ENCODE data around the gene KRT81.

The KRT81 gene

DNA sequence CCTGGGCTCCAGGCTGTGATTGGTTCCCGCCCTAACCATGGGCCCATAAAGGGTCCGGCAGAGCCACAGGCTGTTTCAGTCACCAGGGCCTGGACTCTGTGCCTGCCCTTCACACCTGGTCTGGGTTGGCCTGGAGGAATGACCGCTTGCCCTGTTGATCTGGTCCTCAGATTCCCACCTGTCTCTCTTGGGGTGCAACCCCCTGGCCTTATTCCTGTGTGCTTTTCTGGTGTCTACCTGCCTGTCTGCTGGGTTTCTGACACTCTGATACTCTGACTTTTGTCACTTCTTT is 32.8 kb upstream of the KRT81 start:
- Histone ChIP-seq H3K27me3 (ENCODE audit: control insufficient read depth, low read length) (peaks cover 17% of the 10 kb centered on the region; the same call in 1 of the 2 replicates), H3K27ac (ENCODE audit: low read depth, low read length) (no peak overlapping the region), H3F3A (ENCODE audit: control insufficient read depth, insufficient read depth) (no peaks in the 10 kb centered on the region), H3K9me2 (replicated peaks; ENCODE audit: control insufficient read depth, low read length) (no peaks in the 10 kb centered on the region), H3K4me3 (ENCODE audit: low read length) (no peak overlapping the region), H4K20me1 (ENCODE audit: control insufficient read depth, insufficient read depth, low read depth, low read length) (no peaks in the 10 kb centered on the region), H3K36me3 (ENCODE audit: control insufficient read depth, low read length) (no peaks in the 10 kb centered on the region), H3K4me1 (ENCODE audit: control insufficient read depth, low read length) (no peaks in the 10 kb centered on the region), H3K4me2 (ENCODE audit: low read length) (no peak overlapping the region), H3K79me2 (ENCODE audit: control insufficient read depth, low read length) (no peaks in the 10 kb centered on the region), H3K9me3 (ENCODE audit: control insufficient read depth, insufficient read depth, low read length) (no peaks in the 10 kb centered on the region)
- TF ChIP-seq EZH2phosphoT487 (IDR thresholded peaks at IDR 0.05; ENCODE audit: borderline replicate concordance, low read length), result no peak
- no peak for TF ChIP-seq CTCF (IDR thresholded peaks at IDR 0.05; ENCODE audit: low read depth, low read length, poor library complexity, severe bottlenecking)

GRCh38 chr12:52323416-52324152 is 32.2 kb upstream of the KRT81 start:
- Histone ChIP-seq H3K4me3 (ENCODE audit: low read length) (no peak overlapping the region), H3K27me3 (ENCODE audit: control insufficient read depth, low read length) (peaks cover 13% of the 10 kb centered on the region; the same call in 1 of the 2 replicates), H3K9me3 (ENCODE audit: control insufficient read depth, insufficient read depth, low read length) (no peaks in the 10 kb centered on the region), H3K9me2 (replicated peaks; ENCODE audit: control insufficient read depth, low read length) (no peaks in the 10 kb centered on the region), H3K79me2 (ENCODE audit: control insufficient read depth, low read length) (no peaks in the 10 kb centered on the region), H3K4me1 (ENCODE audit: control insufficient read depth, low read length) (no peaks in the 10 kb centered on the region), H4K20me1 (ENCODE audit: control insufficient read depth, insufficient read depth, low read depth, low read length) (no peaks in the 10 kb centered on the region), H3K4me2 (ENCODE audit: low read length) (no peak overlapping the region), H3F3A (ENCODE audit: control insufficient read depth, insufficient read depth) (no peaks in the 10 kb centered on the region), H3K27ac (ENCODE audit: low read depth, low read length) (no peak overlapping the region), H3K36me3 (ENCODE audit: control insufficient read depth, low read length) (no peaks in the 10 kb centered on the region)
- TF ChIP-seq CTCF (IDR thresholded peaks at IDR 0.05; ENCODE audit: low read depth, low read length, poor library complexity, severe bottlenecking), result no peak
- TF ChIP-seq EZH2phosphoT487 (IDR thresholded peaks at IDR 0.05; ENCODE audit: borderline replicate concordance, low read length), result no peak

DNA sequence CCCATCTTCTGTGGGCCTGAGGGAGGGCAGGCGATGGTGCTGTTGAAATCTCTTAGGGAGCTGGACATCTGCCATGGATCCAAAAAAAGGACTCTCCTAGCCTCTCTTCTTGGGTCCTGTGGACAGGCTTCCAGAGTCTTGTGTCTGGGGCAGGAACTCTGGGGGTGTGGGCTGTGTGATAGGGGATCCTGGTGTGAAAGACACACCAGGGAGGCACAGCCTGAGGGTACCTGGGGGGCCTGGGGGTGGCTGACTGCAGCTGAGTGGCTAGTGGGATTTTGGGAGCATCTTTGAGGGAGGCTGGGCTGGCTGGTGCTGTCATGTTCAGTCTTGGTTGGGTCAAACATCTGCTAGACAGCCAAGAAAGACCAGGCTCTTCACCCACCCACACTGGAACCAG is 31.7 kb upstream of the KRT81 start:
- Histone ChIP-seq H3K36me3 (ENCODE audit: control insufficient read depth, low read length) (no peaks in the 10 kb centered on the region), H3F3A (ENCODE audit: control insufficient read depth, insufficient read depth) (no peaks in the 10 kb centered on the region), H3K9me3 (ENCODE audit: control insufficient read depth, insufficient read depth, low read length) (no peaks in the 10 kb centered on the region), H3K4me3 (ENCODE audit: low read length) (no peak overlapping the region), H4K20me1 (ENCODE audit: control insufficient read depth, insufficient read depth, low read depth, low read length) (no peaks in the 10 kb centered on the region), H3K79me2 (ENCODE audit: control insufficient read depth, low read length) (no peaks in the 10 kb centered on the region), H3K4me2 (ENCODE audit: low read length) (no peak overlapping the region), H3K27ac (ENCODE audit: low read depth, low read length) (no peak overlapping the region), H3K4me1 (ENCODE audit: control insufficient read depth, low read length) (no peaks in the 10 kb centered on the region), H3K9me2 (replicated peaks; ENCODE audit: control insufficient read depth, low read length) (no peaks in the 10 kb centered on the region), H3K27me3 (ENCODE audit: control insufficient read depth, low read length) (peaks cover 13% of the 10 kb centered on the region; the same call in 1 of the 2 replicates)
- TF ChIP-seq CTCF (IDR thresholded peaks at IDR 0.05; ENCODE audit: low read depth, low read length, poor library complexity, severe bottlenecking), result no peak

All from DOHH2 (cell line).